Activated CD4-positive, alpha-beta T cell treated with anti-CD3 and anti-CD28 coated beads for 36 hours (primary cell): Measurements from ENCODE around the gene LIPN. TPM values are rescaled to one million over a fixed set of nuclear protein-coding genes. Genes with fewer than 3 reads are reported as not detected.
A peak's percentile ranks its signal among the peaks of the same experiment; 100 is the strongest.

ENCODE experiments used
- ATAC-seq: fragments of 200-7000 bp; cut with Tn5 transposase; one replicate; pipeline ENCODE4 v1.10.0; 2021; ENCODE audit warnings: mild to moderate bottlenecking, moderate library complexity
- CTCF ChIA-PET: fragments of 350-600 bp; sonication (Branson Sonifier 250); formaldehyde crosslinking; loops from one replicate; lab custom pipeline; 2021; ENCODE audit warnings: antibody characterized with exemption; lab: Charles Lee
- POLR2A ChIA-PET: fragments of 350-600 bp; sonication (Branson Sonifier 250); formaldehyde crosslinking; loops from one replicate; lab custom pipeline; 2021; ENCODE audit warnings: antibody characterized with exemption, inconsistent platforms; lab: Charles Lee
- DNase-seq: peaks from one replicate; pipeline ENCODE4 v3.0.0-alpha.2; 2020
- H3K27ac Mint-ChIP-seq: one replicate; pipeline ENCODE4 v1.8.0; 2021; ENCODE audit warnings: mixed read lengths
- H3K27me3 Mint-ChIP-seq: one replicate; pipeline ENCODE4 v1.8.0; 2021; ENCODE audit warnings: mixed read lengths
- H3K36me3 Mint-ChIP-seq: one replicate; pipeline ENCODE4 v1.8.0; 2021; ENCODE audit warnings: low read depth, mixed read lengths
- H3K4me1 Mint-ChIP-seq: one replicate; pipeline ENCODE4 v1.8.0; 2021; ENCODE audit warnings: mixed read lengths
- H3K4me3 Mint-ChIP-seq: one replicate; pipeline ENCODE4 v1.8.0; 2021; ENCODE audit warnings: mild to moderate bottlenecking, moderate library complexity, mixed read lengths
- H3K9me3 Mint-ChIP-seq: one replicate; pipeline ENCODE4 v1.8.0; 2021; ENCODE audit warnings: low read depth, mixed read lengths
- intact Hi-C, 2 experiments: fragments of 100-400 bp; cut with DNase I in 1 of 2; cut with micrococcal nuclease in 1 of 2; formaldehyde crosslinking; loops; one replicate each; pipeline versions ENCODE4 v1.14.2 to v1.15.1; 2022 to 2024; cut with DNase I, micrococcal nuclease
- total RNA-seq, 2 experiments: library from RNA; stranded (reverse); gene quantifications; one replicate each; pipeline ENCODE4 v1.2.3, GENCODE V29; 2021

Gene LIPN
- total RNA-seq, 2 experiments from 2014 or later, result not detected

GRCh38 chr10:88744002-88744401 lies 15.8 kb upstream of the LIPN start:
- H3K36me3 Mint-ChIP-seq, result no peaks in the 10 kb centered on the region
- no peak overlapping the region for H3K27ac Mint-ChIP-seq
- ChIA-PET CTCF (interaction anchor here (3.1 kb wide), 1 partner anchor 16 kb away, joined by 8 read pairs; no protein-coding TSS in a partner anchor), POLR2A (no interaction called here)
- H3K4me3 Mint-ChIP-seq, result no peak overlapping the region
- ATAC-seq, result no peak
- DNase-seq, result no peak
- peaks cover 3% of the 10 kb centered on the region for H3K9me3 Mint-ChIP-seq
- peaks cover 9% of the 10 kb centered on the region for H3K27me3 Mint-ChIP-seq
- no peaks in the 10 kb centered on the region for H3K4me1 Mint-ChIP-seq
- intact Hi-C loops, result no loop called here

GRCh38 chr10:88745633-88746032 lies 14.2 kb upstream of the LIPN start:
- Mint-ChIP-seq H3K4me3 (no peak overlapping the region), H3K36me3 (no peaks in the 10 kb centered on the region), H3K27me3 (peaks cover 3% of the 10 kb centered on the region), H3K27ac (no peak overlapping the region), H3K4me1 (no peaks in the 10 kb centered on the region), H3K9me3 (peaks cover 3% of the 10 kb centered on the region)
- DNase-seq (no peak), ATAC-seq (no peak)
- intact Hi-C loops, result no loop called here
- ChIA-PET CTCF (interaction anchor here (0.6 to 1.1 kb wide), 2 partner anchors 21 to 108 kb away, joined by 3 read pairs; no protein-coding TSS in a partner anchor), POLR2A (no interaction called here)

GRCh38 chr10:88754287-88754686 lies 5.5 kb upstream of the LIPN start:
- ATAC-seq (no peak), DNase-seq (no peak)
- H3K27me3 Mint-ChIP-seq, result peaks cover 6% of the 10 kb centered on the region
- peaks cover 6% of the 10 kb centered on the region for H3K4me1 Mint-ChIP-seq
- H3K4me3 Mint-ChIP-seq, result no peak overlapping the region
- H3K9me3 Mint-ChIP-seq, result peaks cover 2% of the 10 kb centered on the region
- ChIA-PET POLR2A (no interaction called here), CTCF (interaction anchor here (1.4 kb wide), 1 partner anchor 67 kb away, joined by 3 read pairs; no protein-coding TSS in a partner anchor)
- no peaks in the 10 kb centered on the region for H3K36me3 Mint-ChIP-seq
- intact Hi-C loops, result no loop called here
- no peak overlapping the region for H3K27ac Mint-ChIP-seq

- ATAC-seq (peak; percentile 100), DNase-seq (peak; percentile 42)
- H3K36me3 Mint-ChIP-seq, result no peaks in the 10 kb centered on the region
- peaks cover 6% of the 10 kb centered on the region for H3K27me3 Mint-ChIP-seq
- POLR2A ChIA-PET, result no interaction called here
- peaks cover 2% of the 10 kb centered on the region for H3K9me3 Mint-ChIP-seq
- H3K27ac Mint-ChIP-seq, result no peak overlapping the region
- peaks cover 10% of the 10 kb centered on the region for H3K4me1 Mint-ChIP-seq
- CTCF ChIA-PET, result interaction anchor here (0.7 to 1.4 kb wide), 4 partner anchors 49 to 622 kb away, joined by 3 to 4 read pairs (median 3); no protein-coding TSS in a partner anchor
- intact Hi-C loops, result loop anchor here in 1 of 2 experiments (1.0 kb wide), 1 partner anchor 38 kb away; no protein-coding TSS in a partner anchor
- H3K4me3 Mint-ChIP-seq, result no peak overlapping the region
Observed at GRCh38 chr10:88755753-88756152, 4.1 kb upstream of the LIPN start.

GRCh38 chr10:88756660-88757059 lies 3.2 kb upstream of the LIPN start:
- H3K9me3 Mint-ChIP-seq, result peaks cover 2% of the 10 kb centered on the region
- H3K4me1 Mint-ChIP-seq, result peaks cover 10% of the 10 kb centered on the region
- no peaks in the 10 kb centered on the region for H3K36me3 Mint-ChIP-seq
- DNase-seq, result no peak
- ATAC-seq, result no peak
- POLR2A ChIA-PET, result no interaction called here
- CTCF ChIA-PET, result interaction anchor here (0.7 kb wide), 1 partner anchor 106 kb away, joined by 3 read pairs; no protein-coding TSS in a partner anchor
- H3K27me3 Mint-ChIP-seq, result peaks cover 6% of the 10 kb centered on the region
- H3K4me3 Mint-ChIP-seq, result no peak overlapping the region
- intact Hi-C loops, result no loop called here
- H3K27ac Mint-ChIP-seq, result no peak overlapping the region

- peaks cover 2% of the 10 kb centered on the region for H3K9me3 Mint-ChIP-seq
- no peaks in the 10 kb centered on the region for H3K36me3 Mint-ChIP-seq
- ChIA-PET POLR2A (no interaction called here), CTCF (no interaction called here)
- ATAC-seq, result no peak
- H3K27me3 Mint-ChIP-seq, result peaks cover 5% of the 10 kb centered on the region
- no peak overlapping the region for H3K4me3 Mint-ChIP-seq
- H3K4me1 Mint-ChIP-seq, result peaks cover 4% of the 10 kb centered on the region
- DNase-seq, result no peak
- no peak overlapping the region for H3K27ac Mint-ChIP-seq
- intact Hi-C loops, result no loop called here
Observed at GRCh38 chr10:88762906-88763305, 3.1 kb downstream of the LIPN start.

GRCh38 chr10:88763441-88763840 lies 3.6 kb downstream of the LIPN start:
- no peak for ATAC-seq
- Mint-ChIP-seq H3K27me3 (peaks cover 5% of the 10 kb centered on the region), H3K4me3 (no peak overlapping the region), H3K4me1 (peaks cover 4% of the 10 kb centered on the region), H3K9me3 (peaks cover 2% of the 10 kb centered on the region), H3K36me3 (no peaks in the 10 kb centered on the region), H3K27ac (no peak overlapping the region)
- CTCF ChIA-PET, result no interaction called here
- intact Hi-C loops, result no loop called here
- DNase-seq, result no peak
- POLR2A ChIA-PET, result no interaction called here

- Mint-ChIP-seq H3K4me1 (peaks cover 4% of the 10 kb centered on the region), H3K27me3 (peaks cover 5% of the 10 kb centered on the region), H3K36me3 (no peaks in the 10 kb centered on the region), H3K4me3 (no peak overlapping the region), H3K9me3 (peaks cover under 1% of the 10 kb centered on the region), H3K27ac (no peak overlapping the region)
- CTCF ChIA-PET, result interaction anchor here (0.7 kb wide), 2 partner anchors 12 to 14 kb away, joined by 3 read pairs; no protein-coding TSS in a partner anchor
- DNase-seq, result no peak
- ATAC-seq, result no peak
- intact Hi-C loops, result no loop called here
- POLR2A ChIA-PET, result no interaction called here
Observed at GRCh38 chr10:88764110-88764509, 4.3 kb downstream of the LIPN start.

GRCh38 chr10:88765816-88766215 lies 6.0 kb downstream of the LIPN start:
- ATAC-seq (no peak), DNase-seq (no peak)
- Mint-ChIP-seq H3K4me3 (no peak overlapping the region), H3K4me1 (no peaks in the 10 kb centered on the region), H3K36me3 (no peaks in the 10 kb centered on the region), H3K9me3 (no peaks in the 10 kb centered on the region), H3K27ac (no peak overlapping the region), H3K27me3 (peaks cover 5% of the 10 kb centered on the region)
- POLR2A ChIA-PET, result no interaction called here
- intact Hi-C loops, result no loop called here
- CTCF ChIA-PET, result no interaction called here

- intact Hi-C loops, result no loop called here
- CTCF ChIA-PET, result interaction anchor here (0.6 to 1.8 kb wide), 3 partner anchors 42 to 294 kb away, joined by 3 to 4 read pairs (median 3); no protein-coding TSS in a partner anchor
- peaks cover 5% of the 10 kb centered on the region for H3K27me3 Mint-ChIP-seq
- peaks cover 2% of the 10 kb centered on the region for H3K36me3 Mint-ChIP-seq
- DNase-seq (no peak), ATAC-seq (no peak)
- H3K9me3 Mint-ChIP-seq, result peaks cover 2% of the 10 kb centered on the region
- no peaks in the 10 kb centered on the region for H3K4me1 Mint-ChIP-seq
- POLR2A ChIA-PET, result no interaction called here
- H3K4me3 Mint-ChIP-seq, result no peak overlapping the region
- no peak overlapping the region for H3K27ac Mint-ChIP-seq
Observed at GRCh38 chr10:88769384-88769783, 9.6 kb downstream of the LIPN start.

- H3K36me3 Mint-ChIP-seq, result no peaks in the 10 kb centered on the region
- DNase-seq (no peak), ATAC-seq (no peak)
- no peaks in the 10 kb centered on the region for H3K4me1 Mint-ChIP-seq
- POLR2A ChIA-PET, result no interaction called here
- H3K27me3 Mint-ChIP-seq, result peaks cover 5% of the 10 kb centered on the region
- H3K9me3 Mint-ChIP-seq, result no peaks in the 10 kb centered on the region
- CTCF ChIA-PET, result interaction anchor here (0.9 to 1.1 kb wide), 2 partner anchors 11 to 17 kb away, joined by 3 read pairs; no protein-coding TSS in a partner anchor
- H3K4me3 Mint-ChIP-seq, result no peak overlapping the region
- intact Hi-C loops, result no loop called here
- H3K27ac Mint-ChIP-seq, result no peak overlapping the region
Observed at GRCh38 chr10:88781206-88781605, 21.4 kb downstream of the LIPN start.

GRCh38 chr10:88782222-88782621 lies 22.4 kb downstream of the LIPN start:
- POLR2A ChIA-PET, result no interaction called here

More at GRCh38 chr10:88782222-88782621, 22.4 kb downstream of the LIPN start:
- intact Hi-C loops, result no loop called here
- no peak for ATAC-seq
- DNase-seq, result no peak
- no peaks in the 10 kb centered on the region for H3K9me3 Mint-ChIP-seq
- H3K4me3 Mint-ChIP-seq, result no peak overlapping the region
- H3K4me1 Mint-ChIP-seq, result no peaks in the 10 kb centered on the region
- CTCF ChIA-PET, result interaction anchor here (0.9 to 1.1 kb wide), 2 partner anchors 12 to 16 kb away, joined by 3 read pairs; no protein-coding TSS in a partner anchor
- no peak overlapping the region for H3K27ac Mint-ChIP-seq
- H3K27me3 Mint-ChIP-seq, result peaks cover 3% of the 10 kb centered on the region
- H3K36me3 Mint-ChIP-seq, result no peaks in the 10 kb centered on the region
